CD4-positive, alpha-beta T cell (primary cell): Measurements from ENCODE around the gene POLE4. TPM values are rescaled to one million over a fixed set of nuclear protein-coding genes. Genes with fewer than 3 reads are reported as not detected.

Experiments
- ATAC-seq: fragments of 200-7000 bp; cut with Tn5 transposase; one replicate; pipeline ENCODE4 v1.10.0; 2022; ENCODE audit warnings: mild to moderate bottlenecking; ENCODE audit not compliant: poor library complexity
- CTCF ChIA-PET: fragments of 350-600 bp; sonication (Branson Sonifier 250); formaldehyde crosslinking; loops from one replicate; lab custom pipeline; 2021; ENCODE audit warnings: antibody characterized with exemption, inconsistent platforms; lab: Charles Lee
- POLR2A ChIA-PET: fragments of 350-600 bp; sonication (Branson Sonifier 250); formaldehyde crosslinking; loops from one replicate; lab custom pipeline; 2021; ENCODE audit warnings: antibody characterized with exemption, inconsistent platforms; lab: Charles Lee
- DNase-seq, 14 experiments: peaks; one replicate each; pipeline ENCODE4 v3.0.0-alpha.2; 2013 to 2020; ENCODE audit warnings: mixed read lengths in 2 of 14
- H3K27ac ChIP-seq, 2 donors: one replicate each; pipeline versions ENCODE4 v1.5.1 to v1.7.0; 2013; ENCODE audit warnings: low read length in 2 of 2, low read depth in 1 of 2, mild to moderate bottlenecking in 1 of 2
- H3K27me3 ChIP-seq, 2 experiments: 1 replicate in 1 of 2; 2 replicates in 1 of 2; pipeline versions ENCODE4 v1.6.1 to v1.7.0; 2013; ENCODE audit warnings: low read length in 2 of 2, control low read depth in 1 of 2, mild to moderate bottlenecking in 1 of 2, moderate library complexity in 1 of 2; ENCODE audit not compliant: insufficient read depth in 2 of 2, control insufficient read depth in 1 of 2
- H3K36me3 ChIP-seq: one replicate; pipeline ENCODE4 v1.6.1; 2013; ENCODE audit warnings: low read length, control low read depth; ENCODE audit not compliant: insufficient read depth
- H3K4me1 ChIP-seq: one replicate; pipeline ENCODE4 v1.6.1; 2013; ENCODE audit warnings: low read length, control low read depth; ENCODE audit not compliant: insufficient read depth
- H3K4me3 ChIP-seq: one replicate; pipeline ENCODE4 v1.5.1; 2013; ENCODE audit warnings: mild to moderate bottlenecking, low read length, moderate library complexity
- H3K9me3 ChIP-seq, 2 experiments: 1 replicate in 1 of 2; 2 replicates in 1 of 2; pipeline versions ENCODE4 v1.6.1 to v1.7.0; 2013; ENCODE audit warnings: low read length in 2 of 2, mild to moderate bottlenecking in 2 of 2, control low read depth in 1 of 2, moderate library complexity in 1 of 2; ENCODE audit not compliant: control insufficient read depth in 1 of 2, insufficient read depth in 1 of 2
- H3K27ac Mint-ChIP-seq: one replicate; pipeline ENCODE4 v1.8.0; 2020; ENCODE audit warnings: mixed read lengths
- H3K27me3 Mint-ChIP-seq: one replicate; pipeline ENCODE4 v1.8.0; 2021; ENCODE audit warnings: mixed read lengths
- H3K36me3 Mint-ChIP-seq: one replicate; pipeline ENCODE4 v1.8.0; 2021; ENCODE audit warnings: low read depth, mixed read lengths
- H3K4me1 Mint-ChIP-seq: one replicate; pipeline ENCODE4 v1.8.0; 2021; ENCODE audit warnings: low read depth, mixed read lengths
- H3K4me3 Mint-ChIP-seq: one replicate; pipeline ENCODE4 v1.8.0; 2020; ENCODE audit warnings: mild to moderate bottlenecking, mixed read lengths
- H3K9me3 Mint-ChIP-seq: one replicate; pipeline ENCODE4 v1.8.0; 2020; ENCODE audit warnings: mixed read lengths
- intact Hi-C, 2 experiments: fragments of 100-400 bp; cut with DNase I in 1 of 2; cut with micrococcal nuclease in 1 of 2; formaldehyde crosslinking; loops; one replicate each; pipeline versions ENCODE4 v1.15.1 to v1.9.0; 2023 to 2025; cut with DNase I, micrococcal nuclease
- total RNA-seq, 174 experiments: library from RNA in 2 of 174; stranded (reverse) in 2 of 174; gene quantifications; one replicate each; pipeline ENCODE4 v1.2.3 and lab custom pipeline; 2021 to 2026
- TF ChIP-seq, protein P1 (sequence below): fragments of 200-600 bp; IDR thresholded peaks from one replicate; pipeline ENCODE4 v1.8.0; 2022; ENCODE audit warnings: antibody characterized with exemption, mild to moderate bottlenecking

The POLE4 gene
- total RNA-seq, 2 experiments from 2014 or later, result 34.9 to 38.4 TPM

DNA sequence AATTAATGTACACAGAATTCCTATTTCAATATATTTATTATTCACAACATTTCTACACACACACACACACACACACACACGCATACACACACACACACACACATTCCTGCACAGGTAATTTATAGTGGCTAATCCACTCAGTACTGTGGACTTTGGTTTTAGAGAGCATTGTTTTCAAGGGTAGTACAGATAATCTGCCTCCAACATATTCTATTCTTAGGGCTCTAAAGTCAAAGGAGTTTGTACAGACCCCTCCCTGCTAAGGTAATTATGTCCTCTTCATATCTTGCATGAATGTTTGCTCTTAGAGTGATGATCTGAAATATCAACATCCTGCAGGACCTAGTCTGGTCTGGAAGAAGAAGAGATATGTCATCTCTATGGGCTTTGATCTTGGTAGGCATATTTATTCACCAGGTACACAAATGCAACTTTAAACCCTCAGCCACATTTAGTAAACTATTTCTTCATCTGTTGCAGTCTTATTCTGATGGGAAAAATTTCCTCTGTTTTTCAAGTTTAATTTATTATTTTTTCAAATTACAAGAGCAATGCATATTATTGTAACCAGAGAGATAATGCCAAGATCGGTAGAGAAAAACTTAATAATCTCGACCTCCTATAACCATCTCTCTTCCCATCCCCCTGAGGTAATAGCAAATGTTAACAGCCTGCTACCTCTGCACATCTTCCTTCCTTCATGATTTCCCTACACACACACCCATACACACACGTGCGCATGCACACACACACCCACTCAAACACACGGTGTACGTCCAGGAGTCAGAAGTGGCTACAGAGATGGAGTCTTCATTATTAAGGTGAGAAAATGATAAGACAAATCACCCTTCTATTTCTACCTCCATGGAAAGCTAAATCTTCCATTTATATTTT is 18.3 kb upstream of the POLE4 start:
- Mint-ChIP-seq H3K9me3 (no peaks in the 10 kb centered on the region), H3K4me3 (no peak overlapping the region), H3K27ac (no peak overlapping the region), H3K36me3 (peaks cover 8% of the 10 kb centered on the region), H3K27me3 (peaks cover 8% of the 10 kb centered on the region), H3K4me1 (no peaks in the 10 kb centered on the region)
- DNase-seq (no peak), ATAC-seq (no peak)
- no peaks in the 10 kb centered on the region for H3K9me3 ChIP-seq
- H3K4me1 ChIP-seq, result no peaks in the 10 kb centered on the region
- TF ChIP-seq, protein P1, sequence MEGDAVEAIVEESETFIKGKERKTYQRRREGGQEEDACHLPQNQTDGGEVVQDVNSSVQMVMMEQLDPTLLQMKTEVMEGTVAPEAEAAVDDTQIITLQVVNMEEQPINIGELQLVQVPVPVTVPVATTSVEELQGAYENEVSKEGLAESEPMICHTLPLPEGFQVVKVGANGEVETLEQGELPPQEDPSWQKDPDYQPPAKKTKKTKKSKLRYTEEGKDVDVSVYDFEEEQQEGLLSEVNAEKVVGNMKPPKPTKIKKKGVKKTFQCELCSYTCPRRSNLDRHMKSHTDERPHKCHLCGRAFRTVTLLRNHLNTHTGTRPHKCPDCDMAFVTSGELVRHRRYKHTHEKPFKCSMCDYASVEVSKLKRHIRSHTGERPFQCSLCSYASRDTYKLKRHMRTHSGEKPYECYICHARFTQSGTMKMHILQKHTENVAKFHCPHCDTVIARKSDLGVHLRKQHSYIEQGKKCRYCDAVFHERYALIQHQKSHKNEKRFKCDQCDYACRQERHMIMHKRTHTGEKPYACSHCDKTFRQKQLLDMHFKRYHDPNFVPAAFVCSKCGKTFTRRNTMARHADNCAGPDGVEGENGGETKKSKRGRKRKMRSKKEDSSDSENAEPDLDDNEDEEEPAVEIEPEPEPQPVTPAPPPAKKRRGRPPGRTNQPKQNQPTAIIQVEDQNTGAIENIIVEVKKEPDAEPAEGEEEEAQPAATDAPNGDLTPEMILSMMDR, result no peak
- no peak overlapping the region for H3K27ac ChIP-seq
- CTCF ChIA-PET, result no interaction called here
- H3K27me3 ChIP-seq, result no peaks in the 10 kb centered on the region
- H3K36me3 ChIP-seq, result no peaks in the 10 kb centered on the region
- intact Hi-C loops, result loop anchor here in 1 of 2 experiments (10.0 kb wide), 1 partner anchor 45 kb away; no protein-coding TSS in a partner anchor
- H3K4me3 ChIP-seq, result no peak overlapping the region
- POLR2A ChIA-PET, result no interaction called here

DNA sequence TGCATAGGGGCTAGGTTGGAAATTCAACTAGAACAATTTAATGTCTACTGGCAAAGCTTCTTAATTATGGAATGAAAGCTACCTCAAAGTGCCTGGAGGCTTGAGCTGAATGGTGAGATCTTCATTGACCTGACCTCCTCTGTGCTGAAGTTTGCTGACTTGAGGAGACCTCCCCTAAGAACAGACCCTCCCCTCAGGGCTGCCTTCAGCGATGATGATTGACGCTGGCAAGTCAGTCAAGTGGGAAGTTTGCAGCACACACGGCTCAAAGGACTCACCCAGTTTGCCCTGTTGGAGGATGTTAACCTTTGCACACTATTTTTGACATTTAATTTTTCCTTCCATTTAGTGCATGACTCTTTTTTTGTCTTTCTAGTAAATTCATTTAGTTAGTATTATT is 17.2 kb upstream of the POLE4 start:
- TF ChIP-seq, protein P1, result no peak
- intact Hi-C loops, result no loop called here
- H3K9me3 Mint-ChIP-seq, result no peaks in the 10 kb centered on the region
- H3K9me3 ChIP-seq, result no peaks in the 10 kb centered on the region
- peaks cover 8% of the 10 kb centered on the region for H3K27me3 Mint-ChIP-seq
- ChIA-PET POLR2A (no interaction called here), CTCF (no interaction called here)
- no peaks in the 10 kb centered on the region for H3K27me3 ChIP-seq
- no peak for DNase-seq
- no peak overlapping the region for H3K4me3 ChIP-seq
- no peaks in the 10 kb centered on the region for H3K36me3 ChIP-seq
- peaks cover 8% of the 10 kb centered on the region for H3K36me3 Mint-ChIP-seq
- ATAC-seq, result no peak
- H3K4me1 Mint-ChIP-seq, result no peaks in the 10 kb centered on the region
- H3K27ac ChIP-seq, result no peak overlapping the region
- no peaks in the 10 kb centered on the region for H3K4me1 ChIP-seq
- H3K4me3 Mint-ChIP-seq, result no peak overlapping the region
- no peak overlapping the region for H3K27ac Mint-ChIP-seq

DNA sequence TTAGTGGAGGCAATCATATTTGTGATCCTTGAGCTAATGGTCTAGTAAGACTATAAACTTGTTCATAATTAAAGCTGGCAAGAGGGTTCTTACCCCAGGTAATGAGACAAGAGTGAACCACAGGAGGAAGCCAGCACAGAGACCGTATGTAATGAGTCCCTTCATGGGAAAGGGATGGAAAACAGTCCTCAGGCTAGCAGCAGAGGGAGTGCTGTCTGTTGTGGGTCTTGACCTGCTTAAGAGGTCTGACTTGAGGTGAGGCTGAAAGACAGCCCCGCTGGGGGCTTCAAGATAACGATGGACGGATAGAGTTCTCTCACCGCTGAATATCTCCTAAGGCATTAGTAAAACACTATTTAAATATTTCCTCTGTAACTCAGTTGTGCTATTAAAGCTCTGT is 16.2 kb upstream of the POLE4 start:
- no peak overlapping the region for H3K4me3 ChIP-seq
- H3K36me3 Mint-ChIP-seq, result peaks cover 3% of the 10 kb centered on the region
- POLR2A ChIA-PET, result no interaction called here
- no peak overlapping the region for H3K4me3 Mint-ChIP-seq
- no peaks in the 10 kb centered on the region for H3K9me3 ChIP-seq
- CTCF ChIA-PET, result no interaction called here
- ATAC-seq (no peak), DNase-seq (no peak)
- H3K9me3 Mint-ChIP-seq, result no peaks in the 10 kb centered on the region
- no peaks in the 10 kb centered on the region for H3K4me1 Mint-ChIP-seq
- no peak overlapping the region for H3K27ac Mint-ChIP-seq
- H3K27ac ChIP-seq, result no peak overlapping the region
- TF ChIP-seq, protein P1, result no peak
- intact Hi-C loops, result no loop called here
- no peaks in the 10 kb centered on the region for H3K27me3 ChIP-seq
- no peaks in the 10 kb centered on the region for H3K36me3 ChIP-seq
- H3K4me1 ChIP-seq, result no peaks in the 10 kb centered on the region
- H3K27me3 Mint-ChIP-seq, result peaks cover 3% of the 10 kb centered on the region
